Suprapubic skin (tissue), 4 donors: ENCODE data around the gene TMTC2. TPM values are rescaled to one million over a fixed set of nuclear protein-coding genes. Genes with fewer than 3 reads are reported as not detected.

Experiments
- DNase-seq, 2 donors: peaks; one replicate each; pipeline ENCODE4 v3.0.0-alpha.2; 2019; ENCODE audit warnings: low spot score in 2 of 2
- H3K27ac ChIP-seq: fragments of 200-600 bp; sonication (generic); one replicate; pipeline ENCODE4 v1.5.1; 2019
- H3K27me3 ChIP-seq: fragments of 200-600 bp; sonication (generic); one replicate; pipeline ENCODE4 v1.5.1; 2019
- H3K36me3 ChIP-seq: fragments of 200-600 bp; sonication (generic); one replicate; pipeline ENCODE4 v1.5.1; 2019
- H3K4me1 ChIP-seq: fragments of 200-600 bp; sonication (generic); one replicate; pipeline ENCODE4 v1.5.1; 2019
- H3K4me3 ChIP-seq: fragments of 200-600 bp; sonication (generic); one replicate; pipeline ENCODE4 v1.5.1; 2019; ENCODE audit warnings: mild to moderate bottlenecking
- H3K9me3 ChIP-seq: fragments of 200-600 bp; sonication (generic); one replicate; pipeline ENCODE4 v1.5.1; 2019
- CTCF ChIP-seq, 2 donors: fragments of 200-600 bp in 1 of 2; fragments of 450-650 bp in 1 of 2; sonication (generic) in 1 of 2; IDR thresholded peaks; one replicate each; pipeline ENCODE4 v1.5.1; 2016 to 2019; ENCODE audit warnings: antibody characterized with exemption in 2 of 2, mild to moderate bottlenecking in 1 of 2, moderate library complexity in 1 of 2
- EP300 ChIP-seq: sonication (generic); formaldehyde crosslinking; IDR thresholded peaks from one replicate; pipeline ENCODE4 v1.6.1; 2017; ENCODE audit warnings: antibody characterized with exemption
- POLR2A ChIP-seq, 2 donors: fragments of 450-650 bp; IDR thresholded peaks; one replicate each; pipeline ENCODE4 v1.6.1; 2017; ENCODE audit warnings: antibody characterized with exemption in 2 of 2, mild to moderate bottlenecking in 2 of 2, moderate library complexity in 2 of 2
- POLR2AphosphoS5 ChIP-seq, 3 donors: sonication (generic); formaldehyde crosslinking; IDR thresholded peaks; one replicate each; pipeline ENCODE4 v1.6.1; 2017; ENCODE audit warnings: antibody characterized with exemption in 3 of 3
- WGBS: methylation state at CpG from one replicate; pipeline ENCODE4 v1.1.5; 2018; 5-methylcytosine and 5-hydroxymethylcytosine counted together
- total RNA-seq, 4 donors: library from RNA; depleted of rRNA; stranded (reverse); fragments of >200 nt; gene quantifications; one replicate each; pipeline ENCODE4 v1.1.0, GENCODE V29; 2016

Gene TMTC2
- total RNA-seq, 4 donors from 2014 or later: 16.7 to 21.1 (median 18.9) TPM

- Histone ChIP-seq H3K9me3 (no peaks in the 10 kb centered on the region), H3K4me1 (no peaks in the 10 kb centered on the region), H3K4me3 (no peak overlapping the region), H3K27ac (no peak overlapping the region), H3K36me3 (no peaks in the 10 kb centered on the region), H3K27me3 (no peaks in the 10 kb centered on the region)
- TF ChIP-seq POLR2AphosphoS5 (IDR thresholded peaks at IDR 0.05) (no peak), POLR2A (IDR thresholded peaks at IDR 0.05) (no peak), EP300 (no peak), CTCF (IDR thresholded peaks at IDR 0.05) (no peak)
- 71% methylated on average over 7 of the region's 7 CpGs for WGBS
- no peak for DNase-seq
These were observed 340.5 kb downstream of the TMTC2 start for GRCh38 chr12:83027021-83027723.

- H3K4me3 ChIP-seq: no peak overlapping the region
- H3K4me1 ChIP-seq: no peaks in the 10 kb centered on the region
- DNase-seq: no peak
- no peaks in the 10 kb centered on the region for H3K36me3 ChIP-seq
- H3K9me3 ChIP-seq: no peaks in the 10 kb centered on the region
- H3K27ac ChIP-seq: no peak overlapping the region
- H3K27me3 ChIP-seq: no peaks in the 10 kb centered on the region
- TF ChIP-seq EP300: no peak
- no peak for TF ChIP-seq CTCF (IDR thresholded peaks at IDR 0.05)
- TF ChIP-seq POLR2AphosphoS5 (IDR thresholded peaks at IDR 0.05): no peak
- TF ChIP-seq POLR2A (IDR thresholded peaks at IDR 0.05): no peak
- 87% methylated on average over 2 of the region's 2 CpGs for WGBS
These were observed 344.5 kb downstream of the TMTC2 start for GRCh38 chr12:83031196-83031595.

GRCh38 chr12:83036847-83037246 is 350.1 kb downstream of the TMTC2 start:
- H3K4me1 ChIP-seq: no peaks in the 10 kb centered on the region
- no peak overlapping the region for H3K4me3 ChIP-seq
- H3K36me3 ChIP-seq: no peaks in the 10 kb centered on the region
- TF ChIP-seq POLR2AphosphoS5 (IDR thresholded peaks at IDR 0.05) (no peak), POLR2A (IDR thresholded peaks at IDR 0.05) (no peak), CTCF (IDR thresholded peaks at IDR 0.05) (no peak), EP300 (no peak)
- WGBS: 77% methylated on average over 1 of the region's 1 CpG
- no peaks in the 10 kb centered on the region for H3K27me3 ChIP-seq
- no peaks in the 10 kb centered on the region for H3K9me3 ChIP-seq
- H3K27ac ChIP-seq: no peak overlapping the region
- no peak for DNase-seq

- no peak for TF ChIP-seq POLR2AphosphoS5 (IDR thresholded peaks at IDR 0.05)
- TF ChIP-seq CTCF (IDR thresholded peaks at IDR 0.05): no peak
- TF ChIP-seq POLR2A (IDR thresholded peaks at IDR 0.05): no peak
- TF ChIP-seq EP300: no peak
- no peak overlapping the region for H3K27ac ChIP-seq
- DNase-seq: no peak
- no peaks in the 10 kb centered on the region for H3K27me3 ChIP-seq
- no peaks in the 10 kb centered on the region for H3K4me1 ChIP-seq
- no peaks in the 10 kb centered on the region for H3K36me3 ChIP-seq
- no peaks in the 10 kb centered on the region for H3K9me3 ChIP-seq
- 93% methylated on average over 2 of the region's 2 CpGs for WGBS
- H3K4me3 ChIP-seq: no peak overlapping the region
These were observed 352.7 kb downstream of the TMTC2 start for GRCh38 chr12:83039413-83039812.

GRCh38 chr12:83040339-83040738 is 353.6 kb downstream of the TMTC2 start:
- Histone ChIP-seq H3K36me3 (no peaks in the 10 kb centered on the region), H3K4me1 (no peaks in the 10 kb centered on the region), H3K27ac (no peak overlapping the region), H3K27me3 (no peaks in the 10 kb centered on the region), H3K4me3 (no peak overlapping the region), H3K9me3 (no peaks in the 10 kb centered on the region)
- 87% methylated on average over 4 of the region's 4 CpGs for WGBS
- no peak for TF ChIP-seq CTCF (IDR thresholded peaks at IDR 0.05)
- TF ChIP-seq EP300: no peak
- no peak for TF ChIP-seq POLR2A (IDR thresholded peaks at IDR 0.05)
- TF ChIP-seq POLR2AphosphoS5 (IDR thresholded peaks at IDR 0.05): no peak
- no peak for DNase-seq
